HG03521 (cell line): ENCODE measurements around the gene CERKL.

ENCODE experiments used
- ATAC-seq: cut with Tn5 transposase; IDR thresholded peaks from one replicate; pipeline ENCODE4 v1.9.1; 2021; ENCODE audit warnings: mild to moderate bottlenecking, moderate library complexity; ENCODE audit not compliant: unreplicated experiment

The CERKL gene

GRCh38 chr2:181523756-181524155 is 133.1 kb downstream of the CERKL start:
- no peak for ATAC-seq

GRCh38 chr2:181520253-181520652 is 136.7 kb downstream of the CERKL start:
- ATAC-seq = no peak

- ATAC-seq = no peak
These were observed 139.1 kb downstream of the CERKL start for GRCh38 chr2:181517685-181518301.

GRCh38 chr2:181516992-181517391 is 139.9 kb downstream of the CERKL start:
- ATAC-seq = no peak

GRCh38 chr2:181515719-181516118 is 141.2 kb downstream of the CERKL start:
- no peak for ATAC-seq

GRCh38 chr2:181500201-181500600 is 156.7 kb downstream of the CERKL start:
- ATAC-seq = no peak

GRCh38 chr2:181499231-181499630 is 157.7 kb downstream of the CERKL start:
- no peak for ATAC-seq
